T-helper 17 cell (primary cell): ENCODE results near the gene OPN5. TPM values are rescaled to one million over a fixed set of nuclear protein-coding genes. Genes with fewer than 3 reads are reported as not detected.

Experiments
- ATAC-seq: fragments of 150-1000 bp; cut with Tn5 transposase; 2 replicates; pipeline ENCODE4 v1.10.0; 2021; ENCODE audit warnings: mild to moderate bottlenecking, moderate library complexity
- DNase-seq, 3 donors: peaks; one replicate each; pipeline versions ENCODE4 v3.0.0 to v3.0.0-alpha.2; 2020 to 2021
- H3K9me3 ChIP-seq: one replicate; pipeline ENCODE4 v1.7.0; 2013; ENCODE audit warnings: low read length, mild to moderate bottlenecking; ENCODE audit not compliant: control insufficient read depth, poor library complexity, severe bottlenecking
- H3K27ac Mint-ChIP-seq: one replicate; pipeline ENCODE4 v1.8.0; 2022; ENCODE audit warnings: mild to moderate bottlenecking, moderate library complexity, mixed read lengths
- H3K27me3 Mint-ChIP-seq: one replicate; pipeline ENCODE4 v1.8.0; 2022; ENCODE audit warnings: mixed read lengths
- H3K36me3 Mint-ChIP-seq: one replicate; pipeline ENCODE4 v1.8.0; 2022; ENCODE audit warnings: low read depth, mixed read lengths
- H3K4me1 Mint-ChIP-seq: one replicate; pipeline ENCODE4 v1.8.0; 2022; ENCODE audit warnings: mild to moderate bottlenecking, mixed read lengths
- H3K4me3 Mint-ChIP-seq: one replicate; pipeline ENCODE4 v1.8.0; 2022; ENCODE audit warnings: mild to moderate bottlenecking, moderate library complexity, mixed read lengths
- total RNA-seq, 4 donors: library from RNA in 2 of 4; stranded (reverse) in 2 of 4; gene quantifications; one replicate each; pipeline ENCODE4 v1.2.3 and lab custom pipeline; 2022 to 2026

Gene OPN5
- total RNA-seq, 2 donors from 2014 or later: not detected

DNA sequence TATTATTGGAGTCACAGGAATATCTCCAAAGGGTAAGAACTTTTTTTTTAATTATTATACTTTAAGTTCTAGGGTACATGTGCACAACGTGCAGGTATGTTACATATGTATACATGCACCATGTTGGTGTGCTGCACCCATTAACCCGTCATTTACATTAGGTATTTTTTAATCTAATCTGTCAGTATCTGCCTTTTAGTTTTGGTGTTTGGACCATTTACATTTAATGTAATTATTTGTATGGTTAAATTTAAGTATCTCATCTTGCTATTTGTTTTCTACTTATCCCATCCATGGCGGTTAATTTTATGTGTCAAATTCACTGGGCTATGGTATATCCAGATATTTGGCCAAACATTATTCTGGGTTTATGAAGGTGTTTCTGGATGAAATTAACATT, 15.4 kb upstream of the OPN5 start:
- Mint-ChIP-seq H3K36me3 (peaks cover 3% of the 10 kb centered on the region), H3K27me3 (peaks cover 22% of the 10 kb centered on the region), H3K4me3 (no peak overlapping the region), H3K4me1 (no peaks in the 10 kb centered on the region), H3K27ac (no peak overlapping the region)
- H3K9me3 ChIP-seq: no peaks in the 10 kb centered on the region
- no peak for DNase-seq
- no peak for ATAC-seq

DNA sequence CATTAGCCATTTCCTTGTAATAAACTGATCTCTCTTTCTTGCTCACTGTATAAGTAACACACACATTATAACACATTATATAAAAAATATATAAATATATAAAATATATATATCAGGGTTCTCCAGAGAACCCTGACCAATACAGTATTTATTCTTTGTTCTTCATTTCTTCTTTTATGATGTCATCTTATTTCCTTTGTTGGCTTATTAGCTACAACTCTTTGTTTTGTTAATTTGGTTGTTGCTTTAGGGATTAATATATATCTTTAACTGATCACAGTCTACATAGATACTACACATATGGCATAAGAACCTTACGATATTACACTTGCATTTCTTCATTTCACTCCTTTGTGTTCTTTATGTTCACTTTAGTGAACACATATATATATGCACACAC, 14.7 kb upstream of the OPN5 start:
- Mint-ChIP-seq H3K27me3 (peaks cover 22% of the 10 kb centered on the region), H3K4me3 (no peak overlapping the region), H3K36me3 (peaks cover 4% of the 10 kb centered on the region), H3K27ac (no peak overlapping the region), H3K4me1 (no peaks in the 10 kb centered on the region)
- DNase-seq: no peak
- ATAC-seq: no peak
- no peaks in the 10 kb centered on the region for H3K9me3 ChIP-seq

DNA sequence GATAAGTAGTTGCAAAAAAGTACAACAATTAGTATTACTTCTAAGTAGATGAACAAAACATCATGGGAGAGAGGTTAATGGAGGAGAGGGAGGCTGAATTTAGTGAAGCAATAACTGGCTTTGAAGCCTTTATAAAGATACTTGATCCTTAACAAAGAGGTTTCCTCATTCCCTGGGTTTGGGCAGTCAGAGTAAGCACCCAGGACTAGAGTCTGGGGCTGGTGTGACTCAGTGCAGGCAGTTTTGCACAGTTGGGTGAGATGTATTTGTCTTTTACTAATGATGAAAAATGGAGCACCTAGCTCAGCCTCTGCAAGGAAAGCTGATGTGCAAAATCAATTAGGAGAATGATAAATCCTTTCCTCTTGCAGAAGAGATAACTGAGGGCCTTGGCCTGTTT, 11.8 kb upstream of the OPN5 start:
- H3K4me1 Mint-ChIP-seq: no peaks in the 10 kb centered on the region
- no peaks in the 10 kb centered on the region for H3K9me3 ChIP-seq
- H3K4me3 Mint-ChIP-seq: no peak overlapping the region
- peaks cover 4% of the 10 kb centered on the region for H3K36me3 Mint-ChIP-seq
- DNase-seq (no peak), ATAC-seq (no peak)
- H3K27me3 Mint-ChIP-seq: peaks cover 17% of the 10 kb centered on the region
- no peak overlapping the region for H3K27ac Mint-ChIP-seq

DNA sequence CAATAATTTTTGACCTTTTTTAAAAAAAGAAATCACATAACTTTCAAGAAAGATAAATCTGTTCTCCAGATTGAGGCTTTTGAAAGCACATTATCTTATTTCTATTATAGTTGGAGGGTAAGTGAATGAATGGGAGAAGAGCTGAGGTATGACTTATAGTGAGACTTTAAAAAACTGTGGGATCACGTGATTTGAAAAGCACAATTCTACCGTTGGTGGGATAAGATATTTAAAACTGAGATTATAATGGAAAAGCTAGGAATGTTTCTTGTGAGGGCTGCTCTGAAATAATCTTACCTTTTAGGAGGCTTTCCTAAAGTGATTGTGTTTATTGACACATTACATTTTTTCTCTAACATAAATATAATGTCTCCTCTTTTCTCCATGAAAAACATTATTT, 9.5 kb upstream of the OPN5 start:
- Mint-ChIP-seq H3K4me1 (no peaks in the 10 kb centered on the region), H3K27ac (no peak overlapping the region), H3K36me3 (peaks cover 4% of the 10 kb centered on the region), H3K27me3 (peaks cover 17% of the 10 kb centered on the region), H3K4me3 (no peak overlapping the region)
- H3K9me3 ChIP-seq: no peaks in the 10 kb centered on the region
- DNase-seq (no peak), ATAC-seq (no peak)

DNA sequence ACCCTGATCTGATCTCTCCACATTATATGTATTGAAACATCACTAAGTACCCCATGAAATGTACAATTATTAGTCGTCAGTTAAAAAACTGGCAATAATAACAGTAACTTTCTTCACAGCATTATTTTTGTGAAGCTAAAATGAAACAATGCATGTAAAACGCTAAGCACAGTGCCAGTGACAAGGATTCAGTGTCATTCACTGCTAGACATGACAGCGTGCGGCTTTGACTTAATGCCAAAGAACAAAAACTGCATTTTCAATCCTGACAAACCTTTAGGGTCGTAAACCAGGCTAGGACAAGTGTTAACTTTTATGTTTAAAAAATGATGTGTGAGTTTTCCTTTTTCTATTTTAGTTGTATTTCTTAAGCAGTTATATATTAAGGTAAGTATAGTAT, 8.8 kb upstream of the OPN5 start:
- DNase-seq: no peak
- H3K9me3 ChIP-seq: no peaks in the 10 kb centered on the region
- Mint-ChIP-seq H3K36me3 (peaks cover 2% of the 10 kb centered on the region), H3K27ac (no peak overlapping the region), H3K4me3 (no peak overlapping the region), H3K27me3 (peaks cover 17% of the 10 kb centered on the region), H3K4me1 (no peaks in the 10 kb centered on the region)
- no peak for ATAC-seq

DNA sequence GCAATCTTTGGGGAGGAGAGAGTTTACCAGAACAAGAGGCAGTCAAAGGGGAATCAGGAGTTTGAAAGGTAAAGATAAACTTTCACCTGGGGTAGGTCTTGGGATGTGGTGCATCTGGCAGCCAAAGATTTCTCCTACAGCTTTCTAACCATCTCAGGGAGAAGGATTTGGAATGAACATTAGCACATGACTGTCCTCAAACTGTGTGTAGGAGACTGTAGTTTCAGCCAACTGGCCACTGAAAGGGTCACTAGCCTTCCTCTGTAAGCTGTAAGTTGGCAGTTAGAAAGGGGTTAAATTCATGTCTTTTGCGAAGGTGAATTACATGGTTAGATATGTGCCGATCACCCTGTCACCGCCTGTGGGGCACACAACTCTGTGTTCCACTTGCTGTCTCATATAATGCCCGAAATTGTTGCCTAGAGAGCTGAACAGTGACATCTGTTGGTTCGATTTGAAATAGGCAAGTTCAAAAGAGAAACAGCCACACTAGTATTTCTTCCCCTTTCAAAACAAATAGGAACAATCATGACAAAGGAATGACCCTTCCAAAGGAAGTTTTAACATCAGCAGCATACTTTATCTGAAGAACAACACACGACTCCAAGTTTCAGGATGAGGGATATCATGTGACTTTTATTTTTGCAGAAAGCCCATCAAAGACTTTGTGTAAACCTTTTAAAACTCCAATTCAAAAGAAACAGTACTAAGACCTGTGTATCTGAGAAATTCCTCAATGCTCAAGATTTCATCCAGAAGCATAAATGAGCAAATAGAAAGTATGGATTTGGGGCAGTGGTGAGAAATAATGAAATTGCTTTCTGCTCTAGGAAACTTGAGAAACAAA, 1.1 kb upstream of the OPN5 start:
- Mint-ChIP-seq H3K4me1 (peaks cover 8% of the 10 kb centered on the region), H3K27me3 (peaks cover 23% of the 10 kb centered on the region), H3K4me3 (no peak overlapping the region), H3K36me3 (no peaks in the 10 kb centered on the region), H3K27ac (peak overlapping the region; percentile 16)
- H3K9me3 ChIP-seq: no peaks in the 10 kb centered on the region
- DNase-seq (no peak), ATAC-seq (peak; percentile 84)

DNA sequence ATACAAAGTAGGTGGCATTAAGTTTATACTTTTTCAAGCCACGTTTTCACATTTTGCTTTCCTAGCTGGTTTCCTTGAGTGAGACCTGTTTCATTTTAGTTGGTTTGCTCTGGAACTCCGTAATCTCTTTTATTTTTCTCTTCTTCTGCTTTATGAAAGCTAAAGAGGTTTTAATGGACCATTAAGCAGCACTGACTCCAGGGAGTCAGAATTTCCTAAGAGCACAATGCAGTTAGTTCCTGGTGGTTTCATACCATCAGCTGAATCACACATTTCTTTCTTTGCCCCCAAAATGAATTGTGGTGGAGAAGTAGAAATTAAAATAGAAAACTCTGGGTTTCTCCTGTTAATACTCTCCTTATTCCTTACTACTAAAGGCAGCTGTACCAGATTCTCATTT, 3.4 kb downstream of the OPN5 start:
- peaks cover 18% of the 10 kb centered on the region for H3K4me1 Mint-ChIP-seq
- ATAC-seq (no peak), DNase-seq (no peak)
- H3K27me3 Mint-ChIP-seq: peaks cover 48% of the 10 kb centered on the region
- H3K27ac Mint-ChIP-seq: no peak overlapping the region
- no peaks in the 10 kb centered on the region for H3K9me3 ChIP-seq
- no peak overlapping the region for H3K4me3 Mint-ChIP-seq
- H3K36me3 Mint-ChIP-seq: no peaks in the 10 kb centered on the region

DNA sequence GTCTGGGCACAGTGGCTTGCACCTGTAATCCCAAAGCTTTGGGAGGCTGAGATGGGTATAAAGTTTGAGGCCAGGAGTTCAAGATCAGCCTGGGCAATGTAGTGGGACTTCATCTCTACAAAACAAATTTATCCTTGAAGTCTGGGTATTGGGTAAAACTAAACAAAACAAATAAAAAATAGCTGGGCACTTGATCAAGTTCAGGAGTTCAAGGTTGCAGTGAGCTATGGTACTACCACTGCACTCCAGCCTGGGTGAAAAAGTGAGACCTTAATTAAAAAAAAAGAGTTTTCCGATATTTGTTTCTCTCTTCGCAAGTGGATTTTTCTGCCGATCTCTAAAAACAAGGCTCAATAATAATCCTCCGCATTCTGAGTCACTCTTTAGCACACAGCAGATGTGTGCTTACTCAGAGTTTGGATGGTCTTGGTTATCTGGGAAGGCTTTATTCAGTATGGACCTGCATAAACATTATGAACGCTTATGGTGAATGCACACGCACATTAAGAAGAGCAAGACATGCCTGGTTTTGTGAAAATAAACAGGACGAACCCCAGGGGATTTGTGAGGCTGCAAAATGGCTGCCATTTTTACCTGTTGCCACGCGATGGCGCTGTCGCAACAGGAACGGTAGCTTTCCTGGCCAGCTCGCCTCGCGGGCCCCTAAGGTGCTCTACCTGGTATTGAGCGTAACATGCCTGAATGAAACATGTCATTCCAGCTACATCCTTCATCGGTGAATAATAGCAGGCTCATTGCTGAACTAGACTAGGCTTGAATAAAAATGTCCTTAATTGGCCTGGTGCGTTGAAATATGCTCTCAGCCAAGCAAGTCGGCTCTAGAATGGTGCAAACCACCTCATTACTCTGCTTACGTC, 6.0 kb downstream of the OPN5 start:
- Mint-ChIP-seq H3K27ac (no peak overlapping the region), H3K4me1 (peaks cover 10% of the 10 kb centered on the region), H3K4me3 (no peak overlapping the region), H3K36me3 (no peaks in the 10 kb centered on the region), H3K27me3 (peaks cover 59% of the 10 kb centered on the region)
- DNase-seq: peak; percentile 14 to 34 (median 27)
- no peaks in the 10 kb centered on the region for H3K9me3 ChIP-seq
- ATAC-seq: peak; percentile 81

DNA sequence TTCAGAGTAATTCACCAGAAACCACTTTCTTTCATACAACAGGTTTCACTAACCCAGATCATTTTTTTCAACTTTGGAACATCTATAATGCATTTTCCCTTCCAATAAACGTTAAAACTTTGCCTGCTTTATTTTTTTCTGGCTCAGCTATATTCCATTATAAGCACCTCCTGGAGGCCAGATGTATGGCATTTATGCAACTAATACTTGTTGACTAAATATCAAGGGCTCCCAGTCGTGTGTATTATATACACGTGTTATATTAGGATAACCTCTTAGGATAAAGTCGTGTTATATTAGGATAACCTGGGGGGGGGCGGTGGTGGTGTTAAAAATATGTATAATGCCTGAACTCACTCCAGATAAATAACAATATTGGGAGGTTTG, 6.7 kb downstream of the OPN5 start:
- H3K27ac Mint-ChIP-seq: no peak overlapping the region
- H3K4me1 Mint-ChIP-seq: peaks cover 10% of the 10 kb centered on the region
- DNase-seq: no peak
- no peak overlapping the region for H3K4me3 Mint-ChIP-seq
- no peaks in the 10 kb centered on the region for H3K9me3 ChIP-seq
- no peaks in the 10 kb centered on the region for H3K36me3 Mint-ChIP-seq
- peaks cover 56% of the 10 kb centered on the region for H3K27me3 Mint-ChIP-seq
- no peak for ATAC-seq

DNA sequence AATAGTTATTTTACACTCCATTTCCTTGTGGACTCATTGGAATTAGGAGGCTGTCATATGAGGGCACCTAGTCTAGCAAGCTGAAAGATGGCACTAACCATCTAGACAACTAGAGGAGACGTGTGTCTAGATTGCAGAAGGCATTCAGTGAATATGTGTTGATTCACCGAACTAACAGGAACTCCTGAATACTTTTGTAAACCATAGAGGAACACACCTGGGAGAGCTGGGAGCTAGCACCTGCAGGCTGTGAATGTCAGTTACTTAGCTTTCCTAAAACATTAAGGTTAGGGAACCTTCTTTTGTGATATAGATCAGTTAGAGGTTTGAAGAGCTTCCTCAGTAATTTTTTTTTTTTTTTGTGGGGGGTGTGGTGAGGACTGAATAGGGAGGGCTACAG, 7.7 kb downstream of the OPN5 start:
- DNase-seq: no peak
- ATAC-seq: no peak
- Mint-ChIP-seq H3K4me1 (peaks cover 10% of the 10 kb centered on the region), H3K4me3 (no peak overlapping the region), H3K27ac (no peak overlapping the region), H3K36me3 (no peaks in the 10 kb centered on the region), H3K27me3 (peaks cover 50% of the 10 kb centered on the region)
- no peaks in the 10 kb centered on the region for H3K9me3 ChIP-seq

DNA sequence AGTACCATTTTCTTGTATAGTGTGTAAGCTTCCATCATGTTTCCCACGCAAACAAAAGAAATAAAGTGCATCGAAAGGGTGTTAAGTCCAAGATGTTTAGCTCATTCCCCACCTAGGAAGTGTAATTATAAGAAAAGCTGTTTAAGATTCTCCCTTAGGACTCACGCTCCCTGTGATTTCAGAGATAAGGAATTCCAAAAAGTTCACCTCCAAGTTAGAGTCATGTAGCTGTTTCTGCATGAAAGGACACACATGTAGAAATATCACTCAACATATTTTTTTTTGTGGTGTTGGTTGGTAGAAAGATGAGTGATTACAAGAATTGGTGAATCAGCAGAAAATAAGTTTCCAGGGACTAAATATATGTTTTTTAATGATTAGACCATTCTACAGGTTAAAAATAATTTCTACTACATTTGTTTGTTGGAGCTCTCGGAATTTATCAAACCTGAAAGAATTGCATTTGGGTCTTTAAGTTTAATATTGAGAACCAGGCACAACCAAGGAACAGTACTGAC, 10.4 kb downstream of the OPN5 start:
- Mint-ChIP-seq H3K27me3 (peaks cover 47% of the 10 kb centered on the region), H3K36me3 (no peaks in the 10 kb centered on the region), H3K27ac (no peak overlapping the region), H3K4me1 (peaks cover 10% of the 10 kb centered on the region), H3K4me3 (no peak overlapping the region)
- no peak for ATAC-seq
- DNase-seq: no peak
- H3K9me3 ChIP-seq: no peaks in the 10 kb centered on the region

DNA sequence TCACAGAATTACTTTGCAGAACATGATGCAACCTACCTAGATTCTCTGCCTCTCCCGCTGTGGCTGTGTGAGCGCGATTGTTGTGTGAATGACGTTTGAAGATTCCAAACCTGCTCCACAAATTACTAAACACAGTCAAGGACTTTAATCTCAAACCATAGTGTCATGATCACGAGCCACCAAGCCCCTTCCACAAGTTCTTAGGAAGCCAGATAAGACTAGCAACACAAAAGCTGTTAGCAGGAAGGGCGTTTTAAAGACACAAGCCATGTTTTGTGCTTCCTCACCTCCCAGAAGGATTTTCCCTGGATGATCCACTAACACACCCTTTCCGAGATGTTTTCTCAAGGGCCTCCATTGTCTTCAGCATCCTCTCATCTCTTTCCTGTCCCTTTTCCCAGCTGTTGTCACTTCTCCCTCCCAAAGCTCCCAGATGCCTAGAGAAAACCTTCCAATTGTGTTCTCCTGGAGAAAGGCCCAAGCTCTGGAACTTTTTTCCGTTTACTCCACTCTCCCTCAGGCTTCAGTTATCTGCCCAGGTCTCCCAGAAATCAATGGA, 12.8 kb downstream of the OPN5 start:
- no peaks in the 10 kb centered on the region for H3K9me3 ChIP-seq
- Mint-ChIP-seq H3K4me3 (no peak overlapping the region), H3K27ac (no peak overlapping the region), H3K27me3 (peaks cover 34% of the 10 kb centered on the region), H3K4me1 (no peaks in the 10 kb centered on the region), H3K36me3 (no peaks in the 10 kb centered on the region)
- DNase-seq: no peak
- ATAC-seq: no peak

DNA sequence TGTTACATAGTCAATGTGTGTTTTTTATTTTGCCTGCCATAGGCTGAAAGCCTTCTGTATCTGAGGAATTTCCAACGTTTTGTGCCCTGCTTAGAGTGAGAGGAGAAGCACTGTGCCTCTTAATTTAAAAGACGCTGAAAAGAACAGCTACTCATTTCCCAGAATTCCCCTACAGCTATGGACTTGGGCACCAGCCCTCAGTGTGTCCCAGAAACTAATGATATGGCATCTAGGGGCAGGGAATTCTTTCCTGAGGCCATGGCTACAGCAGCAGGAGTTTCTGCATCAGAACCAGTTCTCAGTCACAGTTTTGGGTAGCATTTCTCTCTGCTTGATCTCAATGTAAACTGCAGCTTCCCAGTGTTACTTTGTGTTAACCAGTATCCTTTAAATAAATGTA, 20.2 kb downstream of the OPN5 start:
- Mint-ChIP-seq H3K4me1 (no peaks in the 10 kb centered on the region), H3K4me3 (no peak overlapping the region), H3K27ac (no peak overlapping the region), H3K27me3 (peaks cover 41% of the 10 kb centered on the region), H3K36me3 (no peaks in the 10 kb centered on the region)
- H3K9me3 ChIP-seq: no peaks in the 10 kb centered on the region
- ATAC-seq (no peak), DNase-seq (no peak)
